ENCODE measurements around the gene NEDD4L. TPM values are rescaled to one million over a fixed set of nuclear protein-coding genes. Genes with fewer than 3 reads are reported as not detected.

NEDD4L gene
- total RNA-seq, 2 experiments from 2014 or later, result 3.2 to 3.3 TPM

DNA sequence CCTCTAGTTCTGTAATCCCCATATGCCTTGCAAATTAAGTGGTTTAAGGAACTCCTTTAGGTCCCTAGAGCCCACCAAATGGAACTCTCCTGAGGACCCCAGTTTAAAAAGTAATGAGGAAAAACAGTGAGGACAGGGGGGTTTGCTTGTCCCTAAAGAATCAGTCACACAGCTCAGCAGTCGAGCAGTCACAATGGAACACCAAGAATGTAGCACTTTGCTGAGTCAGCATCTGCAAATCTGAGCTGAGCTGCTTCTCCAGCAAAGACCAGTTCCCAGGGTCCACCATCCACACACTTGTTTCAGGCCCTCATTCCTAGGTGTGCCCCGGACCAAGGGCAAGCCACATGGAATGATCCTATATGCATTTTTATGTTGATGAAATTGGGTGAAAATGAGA is 46.2 kb upstream of the NEDD4L start:
- no peak overlapping the region for H3K27ac ChIP-seq (ENCODE audit: low read depth, low read length, poor library complexity, severe bottlenecking)
- no peaks in the 10 kb centered on the region for H3K9me2 ChIP-seq (ENCODE audit: insufficient read depth, low read length)
- DNase-seq (ENCODE audit: low spot score), result no peak
- H3K36me3 ChIP-seq (ENCODE audit: insufficient read depth, low read length), result no peaks in the 10 kb centered on the region
- intact Hi-C loops (cut with micrococcal nuclease; ENCODE audit: unreplicated experiment), result no loop called here
- TF ChIP-seq, protein P1, sequence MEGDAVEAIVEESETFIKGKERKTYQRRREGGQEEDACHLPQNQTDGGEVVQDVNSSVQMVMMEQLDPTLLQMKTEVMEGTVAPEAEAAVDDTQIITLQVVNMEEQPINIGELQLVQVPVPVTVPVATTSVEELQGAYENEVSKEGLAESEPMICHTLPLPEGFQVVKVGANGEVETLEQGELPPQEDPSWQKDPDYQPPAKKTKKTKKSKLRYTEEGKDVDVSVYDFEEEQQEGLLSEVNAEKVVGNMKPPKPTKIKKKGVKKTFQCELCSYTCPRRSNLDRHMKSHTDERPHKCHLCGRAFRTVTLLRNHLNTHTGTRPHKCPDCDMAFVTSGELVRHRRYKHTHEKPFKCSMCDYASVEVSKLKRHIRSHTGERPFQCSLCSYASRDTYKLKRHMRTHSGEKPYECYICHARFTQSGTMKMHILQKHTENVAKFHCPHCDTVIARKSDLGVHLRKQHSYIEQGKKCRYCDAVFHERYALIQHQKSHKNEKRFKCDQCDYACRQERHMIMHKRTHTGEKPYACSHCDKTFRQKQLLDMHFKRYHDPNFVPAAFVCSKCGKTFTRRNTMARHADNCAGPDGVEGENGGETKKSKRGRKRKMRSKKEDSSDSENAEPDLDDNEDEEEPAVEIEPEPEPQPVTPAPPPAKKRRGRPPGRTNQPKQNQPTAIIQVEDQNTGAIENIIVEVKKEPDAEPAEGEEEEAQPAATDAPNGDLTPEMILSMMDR (conservative IDR thresholded peaks at IDR 0.05; ENCODE audit: low read length), result no peak
- no peak for TF ChIP-seq EZH2phosphoT487 (IDR thresholded peaks at IDR 0.05; ENCODE audit: borderline replicate concordance, low read depth, low read length)
- no TSS peak for BruUV-seq (replicated peaks)
- no peaks in the 10 kb centered on the region for H3K4me1 ChIP-seq (ENCODE audit: insufficient read depth, low read length, poor library complexity, severe bottlenecking)
- no peak overlapping the region for H3K4me3 ChIP-seq (ENCODE audit: low read depth, low read length, poor library complexity, severe bottlenecking)
- H3K9me3 ChIP-seq (ENCODE audit: low read length), result no peaks in the 10 kb centered on the region
- CTCF ChIA-PET (ENCODE audit: unreplicated experiment), result no interaction called here
- no peak overlapping the region for H3K4me2 ChIP-seq (ENCODE audit: low read length)
- H2AFZ ChIP-seq (ENCODE audit: low read length), result no peak overlapping the region
- no peaks in the 10 kb centered on the region for H4K20me1 ChIP-seq (ENCODE audit: insufficient read depth, low read length)
- H3K79me2 ChIP-seq (ENCODE audit: insufficient read depth, low read depth, low read length), result no peaks in the 10 kb centered on the region
- POLR2A ChIA-PET, result no interaction called here

DNA sequence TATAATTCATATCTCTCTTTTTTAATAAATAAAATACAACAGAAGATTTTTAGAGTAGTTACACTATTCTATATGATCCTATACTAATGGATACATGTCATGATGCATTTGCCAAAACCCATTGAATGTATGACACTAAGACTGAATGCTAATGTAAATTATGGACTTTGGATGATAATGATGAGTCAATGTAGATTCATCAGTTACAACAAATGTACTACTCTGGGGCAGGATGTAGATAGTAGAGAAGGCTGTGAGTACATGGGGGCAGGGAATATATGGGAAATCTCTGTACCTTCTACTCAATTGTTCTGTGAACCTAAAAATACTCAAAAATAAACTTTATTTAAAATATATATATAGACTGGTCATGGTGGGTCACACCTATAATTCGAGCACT is 45.6 kb upstream of the NEDD4L start:
- H3K4me2 ChIP-seq (ENCODE audit: low read length), result no peak overlapping the region
- H3K9me3 ChIP-seq (ENCODE audit: low read length), result no peaks in the 10 kb centered on the region
- no peaks in the 10 kb centered on the region for H3K4me1 ChIP-seq (ENCODE audit: insufficient read depth, low read length, poor library complexity, severe bottlenecking)
- H4K20me1 ChIP-seq (ENCODE audit: insufficient read depth, low read length), result no peaks in the 10 kb centered on the region
- H3K36me3 ChIP-seq (ENCODE audit: insufficient read depth, low read length), result no peaks in the 10 kb centered on the region
- CTCF ChIA-PET (ENCODE audit: unreplicated experiment), result no interaction called here
- H2AFZ ChIP-seq (ENCODE audit: low read length), result no peak overlapping the region
- DNase-seq (ENCODE audit: low spot score), result no peak
- H3K4me3 ChIP-seq (ENCODE audit: low read depth, low read length, poor library complexity, severe bottlenecking), result no peak overlapping the region
- intact Hi-C loops (cut with micrococcal nuclease; ENCODE audit: unreplicated experiment), result no loop called here
- no peaks in the 10 kb centered on the region for H3K9me2 ChIP-seq (ENCODE audit: insufficient read depth, low read length)
- BruUV-seq (replicated peaks), result no TSS peak
- no peaks in the 10 kb centered on the region for H3K79me2 ChIP-seq (ENCODE audit: insufficient read depth, low read depth, low read length)
- no peak overlapping the region for H3K27ac ChIP-seq (ENCODE audit: low read depth, low read length, poor library complexity, severe bottlenecking)
- TF ChIP-seq EZH2phosphoT487 (IDR thresholded peaks at IDR 0.05; ENCODE audit: borderline replicate concordance, low read depth, low read length), result no peak
- POLR2A ChIA-PET, result no interaction called here

DNA sequence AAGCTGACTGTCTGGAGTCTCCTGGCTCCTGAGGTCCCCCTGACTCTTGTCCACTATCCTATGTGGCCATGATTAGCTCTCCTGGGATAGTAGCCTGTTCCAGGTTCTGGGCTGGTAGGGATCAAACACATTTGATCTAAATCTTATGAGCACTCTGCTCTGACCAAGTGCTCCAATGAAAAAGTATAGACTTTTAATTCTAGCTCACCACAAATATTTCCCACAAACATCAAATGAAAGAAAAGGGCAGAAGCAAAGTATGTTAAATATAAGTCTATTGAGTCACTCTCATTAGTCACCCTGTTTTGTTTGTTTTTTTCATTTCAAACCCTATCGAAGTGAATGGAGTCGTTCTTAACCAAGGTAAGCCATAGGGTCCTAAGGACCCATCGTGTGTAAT is 39.7 kb upstream of the NEDD4L start:
- H3K27ac ChIP-seq (ENCODE audit: low read depth, low read length, poor library complexity, severe bottlenecking), result no peak overlapping the region
- TF ChIP-seq EZH2phosphoT487 (IDR thresholded peaks at IDR 0.05; ENCODE audit: borderline replicate concordance, low read depth, low read length), result no peak
- TF ChIP-seq, protein P1 (conservative IDR thresholded peaks at IDR 0.05; ENCODE audit: low read length), result no peak
- intact Hi-C loops (cut with micrococcal nuclease; ENCODE audit: unreplicated experiment), result no loop called here
- CTCF ChIA-PET (ENCODE audit: unreplicated experiment), result no interaction called here
- no peaks in the 10 kb centered on the region for H3K9me2 ChIP-seq (ENCODE audit: insufficient read depth, low read length)
- H3K4me1 ChIP-seq (ENCODE audit: insufficient read depth, low read length, poor library complexity, severe bottlenecking), result no peaks in the 10 kb centered on the region
- BruUV-seq (replicated peaks), result no TSS peak
- H3K79me2 ChIP-seq (ENCODE audit: insufficient read depth, low read depth, low read length), result no peaks in the 10 kb centered on the region
- no peak for DNase-seq (ENCODE audit: low spot score)
- H2AFZ ChIP-seq (ENCODE audit: low read length), result no peak overlapping the region
- POLR2A ChIA-PET, result no interaction called here
- no peaks in the 10 kb centered on the region for H3K9me3 ChIP-seq (ENCODE audit: low read length)
- no peak overlapping the region for H3K4me2 ChIP-seq (ENCODE audit: low read length)
- no peaks in the 10 kb centered on the region for H3K36me3 ChIP-seq (ENCODE audit: insufficient read depth, low read length)
- no peaks in the 10 kb centered on the region for H4K20me1 ChIP-seq (ENCODE audit: insufficient read depth, low read length)
- no peak overlapping the region for H3K4me3 ChIP-seq (ENCODE audit: low read depth, low read length, poor library complexity, severe bottlenecking)

Measured in OCI-LY7 (cell line).